MM.1S (cell line): ENCODE data around the gene RDH12.

Experiments
- DNase-seq: peaks from one replicate; pipeline ENCODE4 v3.0.0-alpha.2; 2015
- H2AFZ ChIP-seq: fragments of 300-600 bp; sonication (generic); 2 replicates; pipeline ENCODE4 v1.6.0; 2016; ENCODE audit warnings: antibody characterized with exemption, low read length
- H3F3A ChIP-seq: fragments of 300-600 bp; sonication (generic); 2 replicates; pipeline ENCODE4 v1.6.1; 2016; ENCODE audit warnings: mild to moderate bottlenecking, antibody characterized with exemption, low read length, moderate library complexity, mixed read lengths; ENCODE audit not compliant: insufficient read depth
- H3K27ac ChIP-seq: fragments of 300-600 bp; sonication (generic); 2 replicates; pipeline ENCODE4 v1.5.1; 2016; ENCODE audit warnings: mild to moderate bottlenecking, low read length
- H3K27me3 ChIP-seq: fragments of 300-600 bp; sonication (generic); replicated peaks from 2 replicates; pipeline ENCODE4 v1.6.0; 2016; ENCODE audit warnings: low read length; ENCODE audit not compliant: insufficient read depth
- H3K36me3 ChIP-seq: fragments of 300-600 bp; sonication (generic); replicated peaks from 2 replicates; pipeline ENCODE4 v1.6.1; 2016; ENCODE audit warnings: mild to moderate bottlenecking, low read length, mixed read lengths; ENCODE audit not compliant: insufficient read depth
- H3K4me1 ChIP-seq: fragments of 300-600 bp; sonication (generic); 2 replicates; pipeline ENCODE4 v1.6.1; 2016; ENCODE audit warnings: low read length, mixed read lengths
- H3K4me2 ChIP-seq: fragments of 300-600 bp; sonication (generic); 2 replicates; pipeline ENCODE4 v1.6.0; 2016; ENCODE audit warnings: low read depth, low read length
- H3K4me3 ChIP-seq: fragments of 300-600 bp; sonication (generic); 2 replicates; pipeline ENCODE4 v1.5.1; 2016; ENCODE audit warnings: low read length, mixed read lengths
- H3K79me2 ChIP-seq: fragments of 300-600 bp; sonication (generic); 2 replicates; pipeline ENCODE4 v1.6.1; 2016; ENCODE audit warnings: mixed run types, low read length, mixed read lengths
- H3K9ac ChIP-seq: fragments of 300-600 bp; sonication (generic); 2 replicates; pipeline ENCODE4 v1.6.1; 2016; ENCODE audit warnings: low read length, mixed read lengths
- H3K9me2 ChIP-seq: fragments of 300-600 bp; sonication (generic); replicated peaks from 2 replicates; pipeline ENCODE4 v1.6.1; 2016; ENCODE audit warnings: mild to moderate bottlenecking, low read length, mixed read lengths; ENCODE audit not compliant: insufficient read depth
- H3K9me3 ChIP-seq: fragments of 300-600 bp; sonication (generic); replicated peaks from 2 replicates; pipeline ENCODE4 v1.6.1; 2016; ENCODE audit warnings: mild to moderate bottlenecking, low read length, mixed read lengths; ENCODE audit not compliant: insufficient read depth
- H4K20me1 ChIP-seq: fragments of 300-600 bp; sonication (generic); 2 replicates; pipeline ENCODE4 v1.6.1; 2016; ENCODE audit warnings: mild to moderate bottlenecking, low read length, moderate library complexity, mixed read lengths; ENCODE audit not compliant: insufficient read depth
- EZH2 ChIP-seq: fragments of 300-600 bp; sonication (generic); optimal IDR thresholded peaks from 2 replicates; pipeline ENCODE3; 2017; ENCODE audit warnings: low read depth, mild to moderate bottlenecking, antibody characterized with exemption, low read length, mixed read lengths
- EZH2phosphoT487 ChIP-seq: fragments of 300-600 bp; sonication (generic); IDR thresholded peaks from 2 replicates; pipeline ENCODE4 v1.6.1; 2018; ENCODE audit warnings: antibody characterized with exemption, low read length
- TF ChIP-seq, protein P1 (sequence below): fragments of 300-600 bp; sonication (generic); IDR thresholded peaks from 2 replicates; pipeline ENCODE4 v1.5.1; 2016; ENCODE audit warnings: antibody characterized with exemption, low read length, mixed read lengths

RDH12 gene

DNA sequence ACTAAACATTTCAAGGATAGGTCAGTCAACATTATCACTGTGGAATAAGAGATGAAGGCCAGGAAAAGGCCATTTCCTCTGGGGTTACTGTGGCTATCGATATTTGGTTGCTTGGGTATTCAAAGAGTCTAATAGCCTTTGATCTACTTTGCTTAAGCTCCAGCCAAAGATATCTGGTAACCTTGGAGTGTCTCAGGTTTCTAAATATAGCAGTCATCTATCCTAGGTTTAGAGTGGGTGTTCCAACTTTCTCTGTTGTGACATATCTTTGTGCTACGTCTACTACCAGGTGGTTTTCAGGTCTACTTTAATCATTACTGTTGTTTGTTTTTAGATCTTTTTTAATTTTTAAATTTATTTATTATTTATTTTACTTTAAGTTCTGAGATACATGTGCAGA lies 42.4 kb downstream of the RDH12 start:
- Histone ChIP-seq H3K9me2 (no peaks in the 10 kb centered on the region), H3K4me2 (no peak overlapping the region), H3K9ac (no peak overlapping the region), H3K27ac (no peak overlapping the region), H3F3A (no peaks in the 10 kb centered on the region), H2AFZ (no peak overlapping the region), H3K79me2 (no peaks in the 10 kb centered on the region), H3K27me3 (no peaks in the 10 kb centered on the region), H3K4me1 (no peaks in the 10 kb centered on the region), H3K9me3 (no peaks in the 10 kb centered on the region), H4K20me1 (no peaks in the 10 kb centered on the region), H3K4me3 (no peak overlapping the region), H3K36me3 (no peaks in the 10 kb centered on the region)
- no peak for DNase-seq
- TF ChIP-seq, protein P1, sequence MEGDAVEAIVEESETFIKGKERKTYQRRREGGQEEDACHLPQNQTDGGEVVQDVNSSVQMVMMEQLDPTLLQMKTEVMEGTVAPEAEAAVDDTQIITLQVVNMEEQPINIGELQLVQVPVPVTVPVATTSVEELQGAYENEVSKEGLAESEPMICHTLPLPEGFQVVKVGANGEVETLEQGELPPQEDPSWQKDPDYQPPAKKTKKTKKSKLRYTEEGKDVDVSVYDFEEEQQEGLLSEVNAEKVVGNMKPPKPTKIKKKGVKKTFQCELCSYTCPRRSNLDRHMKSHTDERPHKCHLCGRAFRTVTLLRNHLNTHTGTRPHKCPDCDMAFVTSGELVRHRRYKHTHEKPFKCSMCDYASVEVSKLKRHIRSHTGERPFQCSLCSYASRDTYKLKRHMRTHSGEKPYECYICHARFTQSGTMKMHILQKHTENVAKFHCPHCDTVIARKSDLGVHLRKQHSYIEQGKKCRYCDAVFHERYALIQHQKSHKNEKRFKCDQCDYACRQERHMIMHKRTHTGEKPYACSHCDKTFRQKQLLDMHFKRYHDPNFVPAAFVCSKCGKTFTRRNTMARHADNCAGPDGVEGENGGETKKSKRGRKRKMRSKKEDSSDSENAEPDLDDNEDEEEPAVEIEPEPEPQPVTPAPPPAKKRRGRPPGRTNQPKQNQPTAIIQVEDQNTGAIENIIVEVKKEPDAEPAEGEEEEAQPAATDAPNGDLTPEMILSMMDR: no peak
- TF ChIP-seq EZH2phosphoT487 (no peak), EZH2 (no peak)

DNA sequence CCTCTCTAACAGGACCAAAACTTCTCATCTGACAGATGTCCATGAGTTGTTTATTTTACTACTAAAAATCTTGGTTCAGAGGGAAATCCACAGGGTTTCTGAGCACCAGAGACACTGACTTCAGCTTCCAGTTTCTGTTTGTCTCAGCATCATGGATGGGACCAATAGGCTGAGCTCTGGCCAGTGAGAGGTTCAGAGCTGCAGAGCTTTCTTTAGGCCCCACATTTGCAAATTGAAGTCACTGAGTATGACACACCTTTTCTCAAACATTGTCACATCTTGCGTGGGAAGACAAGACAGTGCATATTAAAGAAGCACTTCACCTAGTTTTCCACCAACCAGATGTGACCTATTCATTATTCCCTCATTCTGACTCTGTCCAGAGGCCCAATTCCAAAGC lies 45.2 kb downstream of the RDH12 start:
- H3K27ac ChIP-seq: no peak overlapping the region

DNA sequence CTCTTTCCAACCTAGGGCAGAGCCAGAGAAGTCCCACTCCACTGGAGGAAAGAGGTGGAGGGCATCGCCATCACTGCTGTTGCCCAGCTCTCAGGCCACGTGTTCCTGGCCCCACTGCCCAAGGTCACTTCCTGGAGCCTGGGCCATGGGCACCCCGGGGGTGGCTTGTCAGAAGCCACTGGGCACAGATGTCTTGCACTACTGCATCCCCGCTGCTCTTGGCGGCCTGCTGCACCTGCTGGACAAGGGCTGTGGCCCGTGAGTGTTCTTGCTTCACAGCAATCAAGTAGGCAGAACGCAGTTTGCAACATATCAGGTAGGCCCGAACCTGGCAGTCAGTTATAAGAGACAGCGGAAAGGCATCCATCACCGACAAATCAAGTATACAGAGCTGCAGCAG lies 46.6 kb downstream of the RDH12 start:
- Histone ChIP-seq H3K4me1 (no peaks in the 10 kb centered on the region), H3K4me3 (no peak overlapping the region), H3K9me3 (no peaks in the 10 kb centered on the region), H3K36me3 (no peaks in the 10 kb centered on the region), H3F3A (no peaks in the 10 kb centered on the region), H2AFZ (no peak overlapping the region), H3K27me3 (no peaks in the 10 kb centered on the region), H4K20me1 (no peaks in the 10 kb centered on the region), H3K27ac (no peak overlapping the region), H3K4me2 (no peak overlapping the region), H3K79me2 (no peaks in the 10 kb centered on the region), H3K9me2 (no peaks in the 10 kb centered on the region), H3K9ac (no peak overlapping the region)
- TF ChIP-seq EZH2phosphoT487 (no peak), EZH2 (no peak)
- TF ChIP-seq, protein P1: no peak
- no peak for DNase-seq

More for the DNA sequence above, 45.2 kb downstream of the RDH12 start:
- H3K4me1 ChIP-seq: no peaks in the 10 kb centered on the region
- H3K9me2 ChIP-seq: no peaks in the 10 kb centered on the region
- no peaks in the 10 kb centered on the region for H3K36me3 ChIP-seq
- H3K9ac ChIP-seq: no peak overlapping the region
- H3F3A ChIP-seq: no peaks in the 10 kb centered on the region
- no peak for DNase-seq
- H3K4me2 ChIP-seq: no peak overlapping the region
- no peaks in the 10 kb centered on the region for H3K27me3 ChIP-seq
- TF ChIP-seq EZH2 (no peak), EZH2phosphoT487 (no peak)
- TF ChIP-seq, protein P1: no peak
- no peak overlapping the region for H2AFZ ChIP-seq
- no peaks in the 10 kb centered on the region for H3K79me2 ChIP-seq
- no peaks in the 10 kb centered on the region for H4K20me1 ChIP-seq
- H3K4me3 ChIP-seq: no peak overlapping the region
- no peaks in the 10 kb centered on the region for H3K9me3 ChIP-seq
